NCI-H146 (cell line): ENCODE measurements around the gene TBL1XR1.

Experiments
- DNase-seq: peaks from one replicate; lab custom pipeline; 2025; lab: John Stamatoyannopoulos, UW

Gene TBL1XR1

GRCh38 chr3:177197041-177197726 lies at the start of gene TBL1XR1:
Gene TBL1XR1 (minus strand): TSS chr3:177197482. CDS start chr3:177064977, 132,505 bp downstream.
- DNase-seq = peak; percentile 97

GRCh38 chr3:177245250-177245649 lies 48.0 kb upstream of the TBL1XR1 start:
- no peak for DNase-seq

GRCh38 chr3:177244606-177245005 lies 47.3 kb upstream of the TBL1XR1 start:
- no peak for DNase-seq

- no peak for DNase-seq
Observed at GRCh38 chr3:177238686-177239216, 41.5 kb upstream of the TBL1XR1 start.

GRCh38 chr3:177237206-177237605 lies 39.9 kb upstream of the TBL1XR1 start:
- no peak for DNase-seq

- no peak for DNase-seq
Observed at GRCh38 chr3:177236704-177237103, 39.4 kb upstream of the TBL1XR1 start.

GRCh38 chr3:177234121-177234520 lies 36.8 kb upstream of the TBL1XR1 start:
- no peak for DNase-seq

GRCh38 chr3:177231242-177231641 lies 34.0 kb upstream of the TBL1XR1 start:
- DNase-seq = no peak

GRCh38 chr3:177230641-177231040 lies 33.4 kb upstream of the TBL1XR1 start:
- no peak for DNase-seq

GRCh38 chr3:177229791-177230190 lies 32.5 kb upstream of the TBL1XR1 start:
- no peak for DNase-seq

- DNase-seq = no peak
Observed at GRCh38 chr3:177228601-177229190, 31.4 kb upstream of the TBL1XR1 start.

- DNase-seq = no peak
Observed at GRCh38 chr3:177224414-177224813, 27.1 kb upstream of the TBL1XR1 start.

- no peak for DNase-seq
Observed at GRCh38 chr3:177221744-177222143, 24.5 kb upstream of the TBL1XR1 start.

GRCh38 chr3:177220136-177220974 lies 23.1 kb upstream of the TBL1XR1 start:
- no peak for DNase-seq

GRCh38 chr3:177213801-177214535 lies 16.7 kb upstream of the TBL1XR1 start:
- DNase-seq = no peak

- no peak for DNase-seq
Observed at GRCh38 chr3:177212756-177213155, 15.5 kb upstream of the TBL1XR1 start.

- peak; percentile 69 for DNase-seq
Observed at GRCh38 chr3:177212278-177212610, 15.0 kb upstream of the TBL1XR1 start.

- DNase-seq = peak; percentile 89
Observed at GRCh38 chr3:177211503-177212277, 14.4 kb upstream of the TBL1XR1 start.

GRCh38 chr3:177210744-177211502 lies 13.6 kb upstream of the TBL1XR1 start:
- peak; percentile 76 for DNase-seq

- no peak for DNase-seq
Observed at GRCh38 chr3:177209509-177209908, 12.2 kb upstream of the TBL1XR1 start.

GRCh38 chr3:177208781-177209180 lies 11.5 kb upstream of the TBL1XR1 start:
- no peak for DNase-seq
